ENCODE measurements around the gene SELENOP.

SELENOP gene

DNA sequence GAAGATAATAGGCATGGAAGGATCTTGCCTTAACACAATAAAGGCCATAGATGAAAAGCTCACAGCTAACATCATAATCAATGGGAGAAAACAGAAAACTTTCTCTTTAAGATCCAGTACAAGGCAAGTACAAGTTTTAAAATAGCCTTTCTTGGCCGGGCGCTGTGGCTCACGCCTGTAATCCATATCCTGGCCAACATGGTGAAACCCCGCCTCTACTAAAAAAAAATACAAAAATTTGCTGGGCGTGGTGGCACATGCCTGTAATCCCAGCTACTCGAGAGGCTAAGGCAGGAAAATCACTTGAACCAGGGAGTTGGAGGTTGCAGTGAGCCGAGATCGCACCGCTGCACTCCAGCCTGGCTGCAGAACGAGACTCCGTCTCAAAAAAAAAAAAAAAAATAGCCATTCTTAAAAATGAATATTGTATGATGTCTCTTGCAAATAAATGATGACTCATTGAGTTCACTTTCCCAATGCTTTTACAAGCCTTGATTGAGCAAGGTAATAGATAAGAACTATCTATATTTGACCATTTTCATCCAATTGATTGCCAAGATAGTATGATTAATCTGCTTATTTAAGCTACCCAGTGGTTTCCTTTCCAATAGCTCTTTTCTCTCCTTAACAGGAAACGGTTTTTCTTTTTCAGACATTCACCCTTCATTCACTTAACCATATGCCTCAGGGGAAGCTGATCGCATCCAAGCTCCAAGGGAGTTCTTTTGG, 39.3 kb downstream of the SELENOP start:
- no peak for TF ChIP-seq CTCF (IDR thresholded peaks at IDR 0.05; ENCODE audit: extremely low read depth, missing control alignments)
- DNase-seq (ENCODE audit: low spot score) = no peak

- DNase-seq (ENCODE audit: low spot score) = no peak
- TF ChIP-seq CTCF (IDR thresholded peaks at IDR 0.05; ENCODE audit: extremely low read depth, missing control alignments) = no peak
Observed at GRCh38 chr5:42770003-42770402, 41.7 kb downstream of the SELENOP start.

- DNase-seq (ENCODE audit: low spot score) = no peak
Observed at GRCh38 chr5:42768106-42768504, 43.6 kb downstream of the SELENOP start.

DNA sequence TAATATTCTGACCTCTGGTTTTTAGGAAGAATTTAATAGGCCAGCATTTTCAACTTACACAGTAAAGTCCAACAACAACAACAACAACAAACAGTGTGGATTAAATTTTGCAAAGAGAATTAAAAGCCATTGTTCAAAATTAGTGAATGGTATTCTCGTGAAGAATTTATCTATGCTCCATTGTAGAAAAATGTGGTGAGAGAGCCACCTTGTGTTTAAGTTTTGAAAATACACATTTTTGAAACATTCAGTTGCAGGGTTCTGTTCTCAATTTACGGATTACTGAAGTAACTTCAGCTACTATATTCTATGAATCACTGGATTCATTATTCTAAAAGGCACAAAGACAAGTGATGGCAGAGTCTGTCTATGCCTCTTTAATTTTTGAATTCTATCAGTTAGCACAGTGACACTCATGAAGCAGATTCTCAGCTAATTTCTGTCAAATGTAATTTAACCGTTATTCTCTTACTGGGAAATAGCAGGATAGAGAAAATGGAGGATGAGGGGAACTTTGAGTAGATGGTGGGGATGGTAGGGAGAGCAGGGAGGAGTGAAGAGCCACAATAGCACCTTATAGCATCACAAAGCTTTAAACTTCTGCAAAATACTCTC, 44.1 kb downstream of the SELENOP start:
- no peak for DNase-seq (ENCODE audit: low spot score)
- no peak for TF ChIP-seq CTCF (IDR thresholded peaks at IDR 0.05; ENCODE audit: extremely low read depth, missing control alignments)

More at GRCh38 chr5:42768106-42768504, 43.6 kb downstream of the SELENOP start:
- TF ChIP-seq CTCF (IDR thresholded peaks at IDR 0.05; ENCODE audit: extremely low read depth, missing control alignments) = no peak

DNA sequence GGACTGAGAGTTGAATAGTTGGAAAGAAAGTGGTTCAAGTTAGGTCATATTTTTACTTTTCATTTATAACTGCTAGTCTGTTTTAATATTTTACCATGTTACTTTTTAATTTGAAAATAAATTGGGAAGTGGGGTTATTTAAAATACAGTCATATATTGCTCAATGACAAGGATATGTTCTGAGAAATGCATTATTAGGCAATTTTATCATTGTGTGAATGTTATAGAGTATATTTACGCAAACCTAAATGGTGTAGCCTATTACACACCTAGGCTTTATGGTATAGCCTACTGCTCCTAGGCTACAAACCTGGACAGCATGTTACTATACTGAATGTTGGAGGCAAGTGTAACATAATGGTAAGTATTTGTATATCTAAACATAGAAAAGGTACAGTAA, 49.9 kb downstream of the SELENOP start:
- DNase-seq (ENCODE audit: low spot score) = no peak

GRCh38 chr5:42760426-42760825, 51.3 kb downstream of the SELENOP start:
- TF ChIP-seq CTCF (IDR thresholded peaks at IDR 0.05; ENCODE audit: extremely low read depth, missing control alignments) = no peak
- DNase-seq (ENCODE audit: low spot score) = no peak

More for the DNA sequence above, 49.9 kb downstream of the SELENOP start:
- no peak for TF ChIP-seq CTCF (IDR thresholded peaks at IDR 0.05; ENCODE audit: extremely low read depth, missing control alignments)

DNA sequence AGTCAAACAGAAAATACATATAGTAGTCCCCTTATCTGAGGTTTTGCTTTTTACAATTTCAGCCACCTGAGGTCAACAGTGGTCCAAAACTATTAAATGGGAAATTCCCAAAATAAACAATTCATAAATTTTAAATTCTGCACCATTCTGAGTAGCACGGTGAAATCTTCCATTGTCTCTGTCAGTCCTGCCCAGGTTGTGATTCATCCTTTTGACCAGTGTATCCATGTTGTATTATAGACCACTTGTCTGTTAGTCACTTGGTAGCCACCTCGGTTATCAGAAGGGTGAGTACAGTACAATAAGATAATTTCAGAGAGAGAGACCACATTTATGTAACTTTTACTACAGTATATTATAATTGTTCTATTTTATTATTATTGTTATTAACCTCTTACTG, 52.2 kb downstream of the SELENOP start:
- DNase-seq (ENCODE audit: low spot score) = no peak
- no peak for TF ChIP-seq CTCF (IDR thresholded peaks at IDR 0.05; ENCODE audit: extremely low read depth, missing control alignments)

All from GM20000 (cell line).